T-helper 2 cell treated with Interferon-gamma antibody and Interleukin-4, amounts not matched to agents 100 ng/mL and 5 ng/mL, for 36 hours (primary cell): ENCODE results near the gene OCLN. TPM values are rescaled to one million over a fixed set of nuclear protein-coding genes. Genes with fewer than 3 reads are reported as not detected.
"Not testable (repeated sequence)": the region's sequence is repeated elsewhere in the genome, so short reads cannot be mapped to it uniquely, and the experiment has no call there.

ENCODE experiments used
- intact Hi-C: fragments of 100-400 bp; cut with micrococcal nuclease; formaldehyde crosslinking; loops from one replicate; pipeline ENCODE4 v1.15.1; 2023
- total RNA-seq: library from RNA; stranded (reverse); gene quantifications from 2 replicates; pipeline ENCODE4 v1.2.3, GENCODE V29; 2022

OCLN gene
- total RNA-seq, 1 donor from 2014 or later = 0.43 TPM

DNA sequence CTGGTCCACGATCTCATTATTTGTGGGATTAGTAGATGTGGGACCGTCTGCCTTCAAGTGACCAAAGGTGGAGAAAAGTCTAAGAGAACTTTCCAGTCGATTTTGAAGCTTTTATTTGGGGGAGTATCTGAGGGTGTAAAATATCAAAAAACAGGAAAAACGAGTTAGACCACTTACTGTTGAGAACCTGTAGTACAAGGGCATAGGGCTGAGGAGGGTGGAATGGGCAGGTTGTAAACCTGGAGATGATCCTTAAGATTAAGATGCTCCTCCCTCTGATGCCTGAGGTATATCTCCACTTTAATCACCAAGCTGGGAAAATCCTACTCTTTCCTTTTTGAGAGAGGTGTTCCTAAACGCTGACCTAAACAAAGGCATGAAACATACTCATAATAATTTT, 35.4 kb downstream of the OCLN start:
- intact Hi-C loops = no loop called here

DNA sequence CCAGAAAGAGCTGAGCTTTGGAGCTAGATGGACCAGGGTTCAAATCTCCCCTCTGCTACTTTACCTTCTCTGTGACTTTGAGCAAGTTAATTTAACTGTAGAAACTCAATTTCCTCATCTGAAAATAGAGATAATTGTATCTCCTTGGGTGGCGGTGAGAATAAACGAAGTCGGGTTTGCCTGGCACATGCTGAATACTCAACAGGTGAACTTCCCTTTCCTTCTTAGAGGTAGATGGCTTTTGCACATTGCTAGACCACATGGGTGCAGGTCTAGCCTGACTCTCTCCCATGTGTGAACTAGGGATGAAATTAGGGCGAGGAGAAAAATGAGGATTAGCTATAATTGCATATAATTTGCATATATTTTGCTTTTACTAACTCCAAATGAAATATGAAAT, 36.0 kb downstream of the OCLN start:
- intact Hi-C loops = no loop called here

DNA sequence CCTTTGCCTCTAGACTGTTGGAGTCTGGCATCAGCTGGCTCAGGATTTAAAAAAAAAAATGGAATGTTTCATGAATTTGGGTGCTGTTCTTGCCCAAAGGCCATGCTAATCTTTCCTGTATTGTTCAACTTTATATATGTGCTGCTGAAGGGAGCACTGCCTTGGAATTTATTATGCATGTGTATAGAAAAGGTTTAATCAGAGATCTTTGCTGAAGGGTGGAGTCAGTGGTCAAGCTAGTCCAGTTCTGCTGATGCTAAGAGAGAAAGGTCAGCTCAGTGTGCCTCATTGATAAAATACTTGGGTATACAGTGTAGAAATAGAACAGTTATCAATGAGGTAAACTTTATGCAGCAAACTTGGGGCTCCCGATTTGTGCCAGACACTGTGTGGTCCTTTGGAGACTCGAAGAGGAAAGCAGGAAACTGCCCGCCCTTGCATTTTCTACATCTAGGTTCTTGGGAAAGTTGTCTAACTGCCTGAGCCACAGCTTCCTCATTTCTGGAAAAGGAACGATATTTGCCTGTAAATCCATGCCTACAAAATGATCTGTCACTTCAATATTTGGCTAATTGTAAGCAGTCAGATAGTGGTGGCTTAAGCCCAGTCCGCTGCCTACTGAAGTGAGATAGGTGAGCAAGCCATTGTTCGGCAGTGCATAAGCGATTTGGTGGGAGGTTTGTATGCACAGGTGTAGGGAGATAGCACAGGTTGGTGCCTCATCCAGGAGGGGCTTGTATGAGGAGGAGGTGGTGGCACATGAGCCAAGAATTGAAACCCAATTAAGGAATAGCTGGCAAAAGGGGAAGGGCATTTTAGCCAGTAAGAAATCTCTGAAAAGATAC, 38.2 kb downstream of the OCLN start:
- intact Hi-C loops = no loop called here

DNA sequence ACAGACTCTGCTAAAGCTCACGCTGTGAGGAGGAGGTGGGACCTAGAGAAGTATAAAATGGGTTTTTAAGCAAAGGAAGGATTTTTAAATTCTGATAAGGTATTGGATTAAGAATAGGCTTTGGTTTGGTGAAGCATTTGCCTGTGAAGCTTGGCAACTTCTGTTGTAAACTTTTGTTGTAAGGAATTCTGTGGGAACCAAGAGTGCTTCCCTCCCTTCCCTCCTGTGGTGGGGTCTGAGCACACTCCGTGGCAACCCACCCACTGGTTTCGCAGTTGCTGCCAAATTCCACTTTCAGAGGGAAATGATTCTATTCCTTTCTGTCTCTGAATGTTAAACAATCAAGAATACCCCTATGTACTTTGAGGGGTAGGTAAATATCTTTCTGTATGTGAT, 38.8 kb downstream of the OCLN start:
- intact Hi-C loops = no loop called here

DNA sequence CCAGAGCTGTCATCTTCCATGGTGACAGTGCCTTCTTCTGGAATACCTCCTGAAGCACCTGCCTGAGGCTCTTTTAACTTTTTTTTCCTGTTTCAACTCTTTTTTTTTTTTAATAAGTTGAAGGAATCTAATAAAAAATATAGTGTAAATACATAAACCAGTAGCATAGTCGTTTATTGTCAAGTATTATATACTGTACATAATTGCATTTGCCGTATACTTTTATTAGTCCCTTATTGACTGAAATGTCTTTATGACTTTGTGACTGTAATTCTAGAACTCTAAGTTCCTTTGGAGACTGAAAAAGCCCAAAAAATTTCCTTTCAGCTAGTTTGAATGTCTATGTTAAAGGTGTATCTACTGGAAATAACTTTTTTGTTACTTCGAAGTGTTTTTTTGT, 45.3 kb downstream of the OCLN start:
- intact Hi-C loops = not testable (repeated sequence)

DNA sequence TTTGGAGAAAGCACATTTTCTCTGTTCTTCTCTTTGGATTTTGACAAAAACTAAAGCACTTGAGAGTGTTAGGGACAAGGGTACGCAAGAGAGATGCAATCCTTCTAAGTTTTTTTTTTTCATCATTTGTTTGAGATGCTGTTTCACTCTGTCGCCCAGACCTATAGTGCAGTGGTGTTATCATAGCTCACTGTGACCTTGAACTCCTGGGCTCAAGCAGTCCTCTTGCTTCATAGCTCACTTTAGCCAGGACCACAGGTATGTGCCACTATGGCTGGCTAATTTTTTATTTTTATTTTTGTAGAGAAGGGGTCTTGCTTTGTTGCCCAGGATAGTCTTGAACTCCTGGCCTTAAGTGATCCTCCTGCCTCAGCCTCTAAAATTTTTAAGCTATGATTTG, 46.1 kb downstream of the OCLN start:
- intact Hi-C loops = not testable (repeated sequence)

DNA sequence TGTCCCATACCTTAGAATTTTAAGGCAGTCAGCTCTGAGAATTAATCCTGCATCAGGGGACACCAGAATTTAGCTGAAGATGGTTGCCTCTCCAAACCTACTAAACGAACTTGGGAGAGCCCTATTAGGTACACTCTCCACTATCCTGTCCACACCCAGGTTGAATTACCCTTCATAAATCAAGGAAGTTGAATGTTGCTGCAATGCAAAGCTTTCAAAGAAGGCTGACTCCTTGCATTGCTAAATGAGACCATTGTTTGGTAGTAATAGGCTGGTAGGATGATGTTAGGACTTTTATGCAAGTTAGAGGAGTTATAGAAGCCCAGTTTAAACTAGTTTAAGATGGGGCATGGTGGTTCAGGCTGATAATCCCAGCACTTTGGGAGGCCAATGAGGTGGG, 48.8 kb downstream of the OCLN start:
- intact Hi-C loops = not testable (repeated sequence)

DNA sequence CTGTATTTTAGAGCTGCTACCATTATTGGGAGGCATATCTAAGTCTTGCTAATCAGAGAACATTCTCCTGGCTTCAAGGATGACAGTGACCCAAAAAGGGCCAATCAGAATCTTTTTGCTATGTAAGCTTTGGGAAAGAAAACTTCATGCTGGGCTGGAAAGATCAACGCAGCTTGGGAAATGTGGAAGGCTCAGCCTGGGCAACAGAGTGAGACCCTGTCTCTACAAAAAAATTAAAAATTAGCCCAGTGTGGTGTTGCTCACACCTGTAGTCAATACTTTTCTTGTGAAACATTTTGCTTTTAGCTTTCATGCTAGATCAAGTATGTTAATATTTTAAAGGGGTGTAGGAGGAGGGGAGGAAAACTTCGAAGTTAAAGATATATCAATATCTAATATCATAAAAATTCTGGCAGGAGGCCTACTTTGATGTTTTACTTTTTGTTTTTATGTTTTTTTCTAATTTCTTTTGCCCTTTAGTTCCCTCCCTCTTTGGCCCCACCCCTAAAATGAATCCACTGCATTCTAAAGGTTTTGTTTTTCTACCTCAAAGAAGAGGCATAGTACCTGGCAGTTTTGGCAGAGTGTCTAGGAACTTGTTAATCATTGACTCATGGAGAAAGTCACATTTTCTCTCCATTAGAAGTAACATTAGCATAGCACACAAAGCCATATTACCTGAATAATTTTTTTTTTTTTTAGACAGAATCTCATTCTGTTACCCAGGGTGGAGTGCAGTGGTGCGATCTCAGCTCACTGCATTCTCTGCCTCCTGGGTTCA, 50.4 kb downstream of the OCLN start:
- intact Hi-C loops = not testable (repeated sequence)

DNA sequence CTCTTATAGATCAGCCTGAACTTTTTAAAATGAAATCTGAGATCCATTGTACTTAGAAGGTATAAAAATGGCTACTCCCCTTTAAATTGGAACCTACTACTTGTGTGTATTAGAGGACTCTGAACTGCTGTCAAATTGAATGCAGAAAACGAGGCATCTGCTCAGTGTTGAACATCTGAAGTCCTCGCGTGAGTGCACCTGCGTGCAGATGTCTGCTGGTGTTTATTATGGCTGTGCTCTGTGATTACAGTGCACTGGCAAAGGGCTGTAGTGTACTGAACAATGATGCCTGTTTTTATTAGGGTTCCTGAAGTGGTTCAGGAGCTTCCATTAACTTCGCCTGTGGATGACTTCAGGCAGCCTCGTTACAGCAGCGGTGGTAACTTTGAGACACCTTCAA, 52.0 kb downstream of the OCLN start:
- intact Hi-C loops = not testable (repeated sequence)

DNA sequence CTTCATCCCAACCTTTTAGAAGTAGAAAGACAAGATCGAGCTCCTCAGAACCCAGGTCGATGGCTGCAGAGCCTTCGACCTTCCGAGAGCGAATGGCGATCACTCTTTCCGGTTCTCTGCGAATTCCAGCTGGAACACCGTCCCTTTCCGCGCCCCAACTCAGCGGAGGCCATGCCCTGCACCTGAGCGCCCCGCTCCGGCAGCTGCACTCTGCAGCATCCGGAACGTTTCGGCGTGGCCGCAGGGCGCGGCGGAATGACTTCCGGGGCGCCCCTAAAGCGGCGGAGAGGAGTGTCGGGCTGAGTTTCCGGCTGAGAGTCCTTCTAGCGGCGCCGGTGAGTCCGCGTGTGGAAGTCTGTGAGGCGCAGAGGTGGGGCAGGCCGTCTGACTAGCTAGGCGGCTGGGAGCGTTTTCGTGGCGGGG, 67.3 kb downstream of the OCLN start, which contains the start of gene GTF2H2C:
Gene GTF2H2C, plus strand, starts transcription at position 284 of the 423 bp plus-strand sequence. CDS start 4,942 bp downstream, outside the sequence.
- intact Hi-C loops = not testable (repeated sequence)

DNA sequence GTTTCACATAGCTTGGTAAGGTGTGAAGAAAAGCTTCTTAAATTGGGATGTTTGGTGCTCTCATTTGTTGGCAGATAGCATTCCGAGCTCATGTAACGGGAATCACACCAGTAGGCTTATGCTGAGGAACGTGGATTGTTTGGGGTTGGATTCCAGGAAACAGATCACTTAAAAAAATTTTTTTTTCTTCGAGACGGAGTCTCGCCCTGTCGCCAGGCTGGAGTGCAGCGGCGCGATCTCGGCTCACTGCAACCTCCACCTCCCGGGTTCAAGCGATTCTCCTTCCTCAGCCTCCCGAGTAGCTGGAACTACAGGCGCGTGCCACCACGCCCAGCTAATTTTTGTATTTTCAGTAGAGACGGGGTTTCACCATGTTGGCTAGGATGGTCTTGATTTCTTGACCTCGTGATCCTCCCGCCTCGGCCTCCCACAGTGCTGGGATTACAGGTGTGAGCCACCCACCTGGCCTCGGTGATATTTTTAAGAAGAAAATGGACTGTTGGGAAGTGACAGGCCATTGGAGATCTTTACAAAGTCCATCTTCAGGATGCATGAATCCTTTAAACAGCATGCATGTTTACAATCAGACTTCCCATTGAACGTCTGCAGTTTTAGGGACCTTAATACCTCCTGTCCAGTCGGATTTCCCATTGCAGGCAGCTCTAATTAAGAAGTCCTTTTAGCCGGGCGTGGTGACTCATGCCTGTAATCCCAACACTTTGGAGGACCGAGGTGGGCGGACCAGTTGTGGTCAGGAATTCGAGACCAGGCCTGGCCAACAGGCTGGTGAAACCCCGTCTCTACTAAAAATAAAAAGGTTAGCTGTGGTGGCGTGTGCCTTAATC, 68.2 kb downstream of the OCLN start:
- intact Hi-C loops = not testable (repeated sequence)

DNA sequence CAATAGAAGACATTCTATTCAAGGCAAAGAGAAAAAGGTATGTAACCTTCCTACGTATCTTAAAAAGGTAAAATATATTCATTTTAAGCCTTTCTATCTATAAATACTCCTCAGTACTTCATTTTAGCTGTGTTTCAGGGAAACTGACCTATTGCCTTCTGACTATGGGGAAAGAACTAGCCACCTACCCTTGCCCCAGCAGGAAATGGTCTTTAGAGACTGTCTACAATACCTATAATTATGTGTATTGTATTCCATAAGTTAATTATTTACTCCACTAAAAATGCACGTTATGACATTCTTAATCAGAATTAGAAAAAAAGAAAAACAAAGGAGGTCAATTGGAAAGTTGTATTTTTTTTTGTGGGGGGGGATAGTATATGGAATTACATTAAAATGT, 73.6 kb downstream of the OCLN start:
- intact Hi-C loops = not testable (repeated sequence)

DNA sequence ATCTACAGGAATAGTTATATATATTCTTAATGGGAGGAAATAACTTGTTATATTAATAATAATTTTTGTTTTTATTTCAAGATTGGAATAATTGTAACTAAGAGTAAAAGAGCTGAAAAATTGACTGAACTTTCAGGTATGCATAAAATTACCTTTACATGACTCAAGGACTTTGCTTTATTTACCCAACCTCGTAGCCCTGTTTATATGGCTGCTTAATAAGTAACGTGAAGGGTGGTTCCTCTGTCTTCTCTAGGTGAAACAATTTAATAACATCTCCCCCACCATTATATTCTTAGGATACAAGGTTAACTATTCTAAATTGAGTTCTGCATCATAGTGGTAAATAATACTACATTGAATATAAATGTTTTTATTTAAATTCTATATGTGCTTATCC, 75.5 kb downstream of the OCLN start:
- intact Hi-C loops = not testable (repeated sequence)

DNA sequence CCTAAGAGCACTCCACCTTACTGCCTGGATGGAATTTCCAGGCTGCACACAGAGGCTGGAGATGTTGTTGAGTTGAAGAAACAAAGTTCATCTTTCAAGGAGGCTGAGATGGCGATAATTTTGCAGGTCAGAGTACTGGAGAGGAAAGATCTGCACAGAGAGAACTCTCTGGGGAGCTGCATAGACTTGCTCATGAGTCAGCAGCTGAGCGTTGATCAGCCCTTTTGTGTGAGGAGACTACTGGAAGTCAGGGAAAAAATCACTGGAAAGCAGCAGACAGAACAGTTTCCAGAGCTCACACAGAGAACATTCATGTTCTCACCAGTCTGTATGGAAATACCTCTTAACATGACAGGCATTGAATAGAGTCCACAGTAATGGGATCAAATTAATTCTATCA, 90.8 kb downstream of the OCLN start:
- intact Hi-C loops = not testable (repeated sequence)

DNA sequence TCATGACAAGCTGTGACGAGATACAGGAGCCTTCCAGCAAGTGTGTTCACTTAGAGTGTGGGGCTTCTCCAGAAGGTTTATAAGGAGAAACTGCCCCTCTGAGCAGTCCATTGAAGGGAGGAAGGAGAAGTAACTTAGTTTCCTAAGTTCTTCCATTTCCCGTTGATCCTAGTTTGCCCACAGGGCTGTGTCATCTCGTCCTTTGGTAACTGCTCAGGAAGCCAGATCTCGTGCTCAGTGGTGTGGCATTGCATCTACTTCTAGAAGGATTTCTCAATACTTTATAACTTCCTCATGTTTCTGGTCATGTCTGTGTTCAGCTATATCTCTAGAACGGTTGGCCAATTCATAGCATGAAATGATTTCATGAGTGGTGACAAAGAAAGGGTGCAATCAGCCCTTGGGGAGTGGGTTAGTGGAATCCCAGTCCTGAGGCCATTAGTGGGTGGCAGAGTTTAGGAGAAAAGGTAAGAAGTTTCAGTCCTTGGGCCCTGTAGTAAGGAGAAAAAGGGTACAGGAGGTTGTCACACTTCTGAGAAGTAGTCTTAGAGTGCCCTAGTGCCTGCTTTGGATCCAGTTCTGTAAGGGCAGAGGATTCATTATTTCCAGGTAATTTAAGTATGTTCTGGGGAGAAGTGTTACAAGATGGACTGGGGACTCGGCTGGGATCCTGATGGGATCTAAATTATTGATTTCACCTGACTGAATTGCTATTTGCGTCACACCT, 103.7 kb downstream of the OCLN start:
- intact Hi-C loops = not testable (repeated sequence)

DNA sequence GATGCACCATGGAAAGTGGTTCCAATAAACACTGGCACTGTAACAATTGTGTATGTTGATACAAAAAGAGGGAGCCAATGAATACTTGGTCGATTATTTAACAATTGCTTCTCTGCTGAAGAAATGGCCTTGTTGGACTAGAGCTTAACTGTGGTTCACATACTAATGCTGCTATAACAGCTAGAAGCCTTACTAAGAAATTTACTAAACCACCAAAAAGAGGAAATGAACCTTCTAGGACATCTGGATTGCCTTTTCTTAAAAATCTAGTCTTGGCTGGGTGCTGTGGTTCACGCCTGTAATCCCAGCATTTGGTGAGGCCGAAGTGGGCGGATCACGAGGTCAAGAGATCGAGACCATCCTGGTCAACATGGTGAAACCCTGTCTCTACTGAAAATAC, 109.4 kb downstream of the OCLN start:
- intact Hi-C loops = not testable (repeated sequence)

DNA sequence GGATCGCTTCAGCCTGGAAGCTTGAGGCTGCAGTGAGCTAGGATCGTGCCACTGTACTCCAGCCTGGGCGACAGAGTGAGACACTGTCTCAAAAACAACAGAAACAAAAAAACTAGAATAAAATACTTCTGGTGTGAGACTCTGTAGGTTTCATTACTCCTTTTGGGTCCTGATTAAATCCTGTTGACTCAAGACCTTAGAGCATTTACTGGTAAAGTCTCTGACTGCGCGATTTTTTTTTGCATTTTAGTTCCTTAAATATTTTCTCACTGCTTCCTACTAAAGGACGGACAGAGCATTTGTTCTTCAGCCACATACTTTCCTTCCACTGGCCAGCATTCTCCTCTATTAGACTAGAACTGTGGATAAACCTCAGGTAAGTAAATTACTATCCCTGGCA, 114.2 kb downstream of the OCLN start:
- intact Hi-C loops = not testable (repeated sequence)
